ENCODE data around the gene AFAP1L1.
"Not testable (repeated sequence)": the region's sequence is repeated elsewhere in the genome, so short reads cannot be mapped to it uniquely, and the experiment has no call there.

Gene AFAP1L1

GRCh38 chr5:149391076-149391475, 119.4 kb downstream of the AFAP1L1 start:
- DNase-seq (ENCODE audit: low read depth): not testable (repeated sequence)
